HG03520 (cell line): ENCODE results near the gene TLNRD1.

Source experiments
- ATAC-seq: cut with Tn5 transposase; IDR thresholded peaks from one replicate; pipeline ENCODE4 v1.9.1; 2021; ENCODE audit warnings: mild to moderate bottlenecking, moderate library complexity; ENCODE audit not compliant: unreplicated experiment

The TLNRD1 gene

DNA sequence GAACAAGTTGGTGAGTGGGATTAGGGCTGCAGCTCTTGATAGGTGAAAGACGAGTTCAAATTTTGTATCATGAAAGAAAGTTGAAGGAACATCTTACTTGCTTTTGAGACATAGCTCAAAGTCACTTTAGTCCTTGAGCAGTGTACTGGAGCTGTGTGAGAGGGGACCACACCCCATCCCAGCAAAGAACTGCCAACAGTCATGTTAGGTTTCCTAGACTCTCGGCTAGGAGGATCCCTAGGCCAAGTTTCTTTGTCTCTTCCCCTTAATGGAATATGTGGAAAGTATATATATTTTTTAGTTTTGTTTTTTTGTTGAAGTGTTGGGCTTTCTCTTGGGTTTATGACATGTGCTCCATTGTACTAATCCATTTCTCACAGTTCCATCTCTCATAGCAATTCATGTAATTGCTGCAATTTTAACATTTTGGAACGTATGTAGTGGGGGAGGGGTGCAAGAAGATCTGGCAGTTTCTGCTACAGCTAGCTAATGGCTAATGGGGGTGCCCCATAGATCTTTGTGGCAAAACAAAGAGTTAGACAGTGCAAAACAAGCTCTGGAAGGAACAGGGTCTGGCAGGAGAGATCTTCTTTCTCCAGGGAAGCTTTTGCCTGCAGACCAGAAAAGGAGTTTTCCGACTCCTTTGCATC lies 25.1 kb downstream of the TLNRD1 start:
- no peak for ATAC-seq

DNA sequence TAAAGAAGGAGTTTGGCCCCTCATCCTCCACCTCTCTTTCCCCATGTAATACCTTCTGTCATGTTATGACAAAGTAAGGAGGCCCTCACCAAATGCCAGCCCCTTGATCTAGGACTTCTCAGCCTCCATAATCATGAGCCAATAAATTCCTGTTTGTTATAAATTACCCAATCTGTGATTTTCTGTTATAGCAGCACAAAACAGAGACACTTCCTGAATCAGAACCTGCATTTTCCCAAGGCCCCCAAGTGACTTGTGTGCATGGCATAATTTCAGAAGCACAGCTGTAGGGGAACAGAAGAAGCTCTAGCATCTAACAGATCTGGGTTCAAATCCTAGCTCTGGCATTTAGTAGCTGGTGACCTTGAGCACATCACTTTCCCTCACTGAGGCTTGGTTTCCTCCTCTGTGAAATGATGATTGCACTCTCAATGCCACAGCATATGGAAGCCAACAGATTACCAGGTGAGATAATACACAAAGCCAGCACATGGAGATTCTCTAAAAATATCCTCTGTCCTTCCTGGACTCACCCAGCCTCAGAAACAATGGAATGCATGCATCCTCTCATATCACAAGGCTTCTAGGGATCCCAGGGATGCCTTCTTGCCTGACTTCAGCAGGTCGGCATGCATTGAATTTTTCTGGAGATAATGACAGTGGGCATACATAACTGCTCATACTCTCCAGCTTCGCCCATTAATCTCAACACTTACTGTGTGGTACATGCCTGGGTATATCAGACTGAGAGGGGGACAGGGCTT lies 26.3 kb downstream of the TLNRD1 start:
- no peak for ATAC-seq

DNA sequence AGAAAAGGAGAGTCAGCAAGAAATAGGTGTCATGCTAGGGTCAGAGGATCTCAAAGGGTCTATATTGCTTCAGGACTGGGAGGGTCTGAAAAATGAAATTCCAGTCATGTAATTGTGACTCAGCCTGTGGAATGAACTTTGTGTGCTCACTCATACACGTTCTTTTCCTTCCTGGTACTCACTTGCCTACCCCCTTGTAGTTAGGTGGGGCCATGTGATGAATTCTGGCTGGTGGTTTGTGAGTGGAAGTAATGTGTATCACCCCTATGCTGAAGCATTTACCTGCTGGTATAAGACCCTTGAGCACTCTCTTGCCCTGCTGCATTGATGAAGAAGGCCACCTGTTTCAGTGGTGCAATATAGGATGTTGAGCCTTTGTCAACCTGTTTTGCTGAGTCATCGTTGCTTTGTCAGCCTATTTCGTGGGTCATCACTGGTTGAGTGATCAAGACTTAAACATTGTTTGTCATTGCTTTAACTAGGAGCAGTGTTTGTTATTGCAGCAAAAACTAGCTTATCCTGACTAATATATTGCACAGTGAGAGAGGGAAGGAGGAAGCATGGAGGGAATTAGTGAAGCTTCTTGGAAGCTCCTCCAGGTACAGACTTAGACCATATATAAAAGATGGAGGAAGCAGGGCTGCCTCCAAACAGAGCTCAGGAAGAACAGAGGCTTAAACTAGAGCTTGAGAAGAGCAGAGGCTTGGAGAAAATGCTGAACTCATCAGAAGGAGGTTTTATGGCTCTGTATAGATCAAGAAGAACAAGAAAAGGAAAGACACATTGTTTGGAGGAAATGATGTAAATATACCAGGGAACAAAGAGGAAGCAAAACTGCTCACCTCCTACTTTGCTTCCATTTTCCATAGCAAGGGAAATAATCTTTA lies 28.9 kb downstream of the TLNRD1 start:
- no peak for ATAC-seq

DNA sequence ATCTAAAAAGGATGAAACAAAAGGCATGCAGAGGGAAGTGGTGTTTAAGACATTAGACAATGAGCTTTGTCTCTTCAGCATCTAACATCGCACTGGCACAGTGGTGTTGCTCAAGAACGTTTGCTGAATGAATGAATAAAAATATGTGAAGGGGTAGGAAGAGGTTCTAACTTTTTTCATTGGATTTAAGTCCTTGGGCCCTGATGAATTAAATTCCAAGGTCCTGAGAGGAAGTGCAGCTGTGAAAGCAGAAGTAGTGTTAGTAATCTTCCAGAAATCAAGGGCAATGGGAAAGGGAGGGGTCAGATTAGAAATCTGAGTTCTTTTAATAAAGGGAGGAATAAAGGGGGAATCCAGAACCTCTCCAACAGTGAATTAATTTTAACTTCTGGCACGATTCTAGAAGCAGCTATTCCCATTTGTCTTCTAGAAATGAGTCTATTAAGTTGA lies 29.6 kb downstream of the TLNRD1 start:
- ATAC-seq, result no peak

DNA sequence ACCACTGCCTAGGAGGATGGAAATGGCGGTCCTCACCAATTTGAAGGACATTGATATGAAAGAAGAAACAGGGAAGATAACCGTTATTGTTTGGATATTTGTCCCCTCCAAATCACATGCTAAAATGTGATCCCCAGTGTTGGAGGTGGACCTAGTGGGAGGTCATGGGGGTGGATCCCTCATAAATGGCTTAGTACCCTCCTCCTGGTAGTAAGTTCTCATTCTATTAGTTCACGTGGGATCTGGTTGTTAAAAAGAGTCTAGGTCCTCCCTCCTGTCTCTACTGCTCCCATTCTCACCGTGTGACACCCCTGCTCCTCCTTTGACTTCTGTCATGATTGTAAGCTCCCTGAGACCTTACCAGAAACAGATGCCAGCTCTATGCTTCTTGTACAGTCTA lies 30.5 kb downstream of the TLNRD1 start:
- no peak for ATAC-seq

DNA sequence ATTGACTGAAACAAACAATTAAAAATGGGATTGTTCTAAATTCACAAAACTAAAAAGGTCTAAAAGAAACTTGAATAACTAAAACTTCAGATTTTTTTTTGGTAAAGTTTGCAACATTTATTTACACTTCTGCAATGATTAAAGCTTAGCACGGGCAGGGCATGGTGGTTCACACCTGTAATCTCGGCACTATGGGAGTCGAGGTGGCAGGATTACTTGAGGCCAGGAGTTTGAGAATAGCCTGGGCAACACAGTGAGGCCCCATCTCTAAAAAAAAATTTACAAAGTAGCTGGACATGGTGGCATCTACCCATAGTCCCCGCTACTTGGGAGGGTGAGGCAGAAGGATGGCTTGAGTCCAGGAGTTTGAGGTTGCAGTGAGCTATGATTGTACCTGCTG lies 31.6 kb downstream of the TLNRD1 start:
- no peak for ATAC-seq

DNA sequence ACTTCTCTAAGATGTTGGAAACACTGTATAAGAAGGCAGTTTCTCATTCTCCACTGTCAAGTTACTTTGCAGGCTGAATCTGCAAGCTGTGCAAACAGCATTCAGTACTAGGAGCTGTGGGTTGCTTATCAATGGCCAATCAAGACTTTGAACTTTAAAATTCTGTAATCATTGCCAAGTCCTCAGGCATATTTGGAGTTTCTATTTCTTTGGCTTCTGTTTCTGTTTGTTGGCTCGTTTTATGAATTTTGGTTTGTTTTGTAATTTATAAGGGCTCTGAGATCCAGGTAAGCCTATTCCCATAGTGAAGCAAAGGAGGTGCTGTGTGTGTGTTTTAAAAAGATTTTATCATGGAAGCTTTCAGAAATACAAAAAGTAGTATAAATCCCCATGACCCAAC lies 32.1 kb downstream of the TLNRD1 start:
- no peak for ATAC-seq

DNA sequence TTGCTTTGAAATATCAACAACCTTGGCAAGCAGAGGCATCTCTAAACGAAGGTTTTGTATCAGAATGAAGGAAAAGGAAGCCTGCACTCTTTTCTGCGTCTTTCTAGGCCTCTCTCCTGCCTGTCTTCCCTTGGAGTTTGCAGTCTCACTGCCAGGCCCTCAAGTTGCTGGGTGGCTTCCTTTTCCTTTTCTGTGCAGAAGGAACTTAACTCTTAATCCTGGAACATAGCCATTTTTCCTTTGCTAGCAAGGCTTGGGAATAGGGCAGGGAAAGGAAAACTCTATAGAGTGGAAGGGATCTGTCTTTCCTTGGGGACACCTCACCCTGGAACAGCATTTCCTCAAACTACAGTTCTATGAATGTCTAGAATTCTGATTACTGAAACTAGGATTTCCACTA lies 32.8 kb downstream of the TLNRD1 start:
- ATAC-seq, result no peak

DNA sequence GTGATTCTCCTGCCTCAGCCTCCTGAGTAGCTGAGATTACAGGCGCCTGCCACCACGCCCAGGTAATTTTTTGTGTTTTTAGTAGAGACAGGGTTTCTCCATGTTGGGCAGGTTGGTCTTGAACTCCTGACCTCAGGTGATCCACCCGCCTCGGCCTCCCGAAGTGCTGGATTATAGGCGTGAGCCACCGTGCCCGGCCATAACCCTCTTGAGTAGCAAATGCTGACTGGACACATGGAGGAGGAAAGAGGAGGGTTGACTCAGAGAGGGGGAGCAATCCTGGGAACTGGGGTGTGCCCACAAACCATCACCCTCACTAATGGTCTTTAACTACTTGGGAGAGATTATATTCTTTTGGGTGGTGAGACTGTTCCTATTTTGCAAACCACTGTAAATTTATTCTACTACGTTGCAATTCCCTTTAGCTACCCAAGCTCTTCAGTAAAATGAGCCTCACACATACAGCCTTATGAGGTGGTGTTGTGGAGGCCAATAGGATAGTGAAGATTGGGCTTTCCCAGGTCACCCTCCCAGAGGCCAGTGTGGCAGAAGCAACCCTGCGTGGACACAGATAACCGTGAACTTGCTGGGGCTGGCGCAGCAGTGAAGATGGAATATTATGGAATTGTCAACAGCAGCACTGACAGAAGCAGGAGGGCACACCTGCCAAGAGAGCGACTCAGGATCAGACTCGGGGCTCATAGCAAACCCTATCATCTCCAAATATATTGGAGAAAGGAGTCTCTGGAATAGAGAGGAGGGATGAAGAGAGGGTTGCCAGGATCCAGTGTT lies 37.4 kb downstream of the TLNRD1 start:
- no peak for ATAC-seq

DNA sequence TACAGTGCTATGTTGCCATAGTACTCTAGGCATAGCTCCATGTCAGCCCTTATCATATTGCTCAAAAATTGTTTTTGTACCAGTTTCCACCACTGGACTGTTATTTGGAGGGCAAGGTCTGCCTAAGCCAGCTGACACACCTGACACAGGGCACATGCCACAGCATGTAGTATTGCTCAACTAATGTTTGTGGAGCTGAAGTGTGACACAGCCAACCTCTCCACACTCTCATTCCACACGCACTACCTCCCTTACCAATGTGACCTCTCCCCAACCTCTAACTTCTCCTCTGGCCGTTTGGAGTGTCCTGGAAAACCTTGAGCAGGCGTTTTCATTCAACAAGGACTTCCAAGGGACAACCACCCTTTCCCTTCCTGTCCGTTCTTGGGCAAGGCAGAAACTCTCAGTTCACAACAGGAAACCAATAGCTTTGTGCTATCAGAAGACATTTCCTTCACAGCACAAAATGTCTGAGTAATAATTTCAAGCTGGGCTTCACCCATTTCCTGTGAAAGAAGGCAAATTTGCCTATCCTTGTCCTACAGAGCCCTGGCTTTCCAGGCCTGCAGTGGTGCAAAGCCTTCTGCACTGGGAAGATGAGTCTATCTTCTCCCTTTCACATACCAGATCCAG lies 38.4 kb downstream of the TLNRD1 start:
- ATAC-seq, result no peak

DNA sequence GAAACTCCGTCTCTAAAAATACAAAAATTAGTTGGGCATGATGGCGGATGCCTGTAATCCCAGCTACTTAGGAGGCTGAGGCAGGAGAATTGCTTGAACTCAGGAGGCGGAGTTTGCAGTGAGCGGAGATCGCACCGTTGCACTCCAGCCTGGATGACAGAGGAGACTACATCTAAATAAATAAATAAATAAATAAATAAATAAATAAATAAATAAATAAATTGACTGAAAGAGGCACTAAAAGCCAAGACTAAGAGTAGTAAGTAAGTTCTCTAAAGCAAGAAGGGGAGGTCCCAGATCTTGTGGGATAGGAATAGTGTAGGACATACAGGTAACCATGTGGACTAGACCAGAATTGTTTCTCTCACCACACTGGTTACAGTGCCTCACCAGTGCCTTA lies 40.0 kb downstream of the TLNRD1 start:
- ATAC-seq, result no peak

DNA sequence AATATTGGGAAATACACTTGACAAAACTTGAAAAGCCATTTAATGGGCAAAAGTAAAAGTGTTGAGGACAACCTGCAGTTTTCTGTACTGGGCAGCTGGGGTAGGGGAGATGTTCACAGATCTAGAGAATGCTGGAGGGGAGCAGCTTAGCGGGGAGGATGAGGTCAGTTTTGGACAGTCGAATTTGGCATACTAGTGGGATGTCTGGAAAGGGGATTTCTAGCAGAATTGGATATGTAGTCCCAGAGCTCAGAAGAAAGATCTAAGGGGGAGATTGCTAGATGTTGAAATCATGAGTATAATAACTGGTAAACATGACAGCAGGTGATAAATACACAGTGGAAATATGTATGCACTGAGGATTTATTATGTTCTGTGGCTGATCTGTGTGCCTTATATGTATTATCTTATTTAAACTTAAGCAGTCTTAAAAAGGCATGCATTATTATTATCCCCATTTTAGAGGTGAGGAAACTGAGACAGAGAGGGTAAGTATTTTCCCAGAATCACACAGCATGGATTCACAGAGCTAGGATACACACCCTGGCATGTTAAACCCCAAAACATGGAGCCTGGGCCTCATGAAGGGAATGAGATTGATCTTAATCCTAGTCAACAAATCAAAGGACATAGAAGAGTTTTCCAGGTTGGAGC lies 42.7 kb downstream of the TLNRD1 start:
- no peak for ATAC-seq

DNA sequence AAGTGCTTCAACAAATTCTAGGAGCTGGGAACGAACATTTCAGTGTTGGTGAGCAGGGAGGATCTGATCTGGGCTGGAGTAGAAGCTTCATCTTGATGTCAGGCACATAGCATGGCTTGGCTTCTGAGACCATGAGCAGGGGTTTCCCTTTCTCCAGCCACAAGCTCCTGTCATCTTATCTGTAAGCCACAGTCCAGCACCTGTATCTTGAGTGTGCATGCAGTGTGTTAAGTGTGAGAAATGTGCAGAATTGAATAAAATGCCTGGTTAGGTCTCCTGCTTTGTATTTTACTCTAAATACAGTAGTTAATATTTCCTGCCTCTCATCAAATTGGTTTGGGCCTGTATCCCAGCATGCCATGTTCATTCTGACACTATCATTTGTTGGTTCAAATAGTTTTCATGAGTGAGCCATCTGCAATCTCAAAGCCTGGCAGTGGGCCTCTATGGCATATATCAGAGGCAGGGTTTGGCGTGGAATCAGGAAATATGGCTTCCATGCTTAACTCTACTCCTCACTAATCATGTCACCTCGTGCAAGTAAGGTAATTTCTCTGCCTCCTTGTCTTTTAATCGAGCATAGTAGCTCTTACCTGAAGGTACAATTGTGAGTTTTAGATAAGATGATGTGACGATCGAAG lies 43.3 kb downstream of the TLNRD1 start:
- ATAC-seq, result no peak

DNA sequence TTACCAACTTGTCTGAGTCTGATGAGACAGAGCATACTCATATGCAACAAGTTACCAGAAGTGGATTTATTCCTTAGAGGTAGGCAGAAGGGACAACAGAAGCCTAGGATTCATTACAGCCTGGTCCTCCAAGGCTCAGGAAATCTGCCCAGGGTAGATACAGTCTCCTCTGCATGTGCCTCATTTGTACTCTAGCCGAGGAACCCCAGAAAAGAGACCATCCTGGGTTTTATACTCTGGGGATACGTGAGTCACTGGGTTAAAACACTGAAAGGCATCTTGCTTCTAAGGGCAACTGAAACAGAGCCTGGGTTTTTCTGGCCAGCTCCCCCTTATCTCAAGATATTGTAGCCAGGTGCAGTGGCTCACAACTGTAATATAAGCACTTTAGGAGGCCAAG lies 45.6 kb downstream of the TLNRD1 start:
- ATAC-seq, result no peak

DNA sequence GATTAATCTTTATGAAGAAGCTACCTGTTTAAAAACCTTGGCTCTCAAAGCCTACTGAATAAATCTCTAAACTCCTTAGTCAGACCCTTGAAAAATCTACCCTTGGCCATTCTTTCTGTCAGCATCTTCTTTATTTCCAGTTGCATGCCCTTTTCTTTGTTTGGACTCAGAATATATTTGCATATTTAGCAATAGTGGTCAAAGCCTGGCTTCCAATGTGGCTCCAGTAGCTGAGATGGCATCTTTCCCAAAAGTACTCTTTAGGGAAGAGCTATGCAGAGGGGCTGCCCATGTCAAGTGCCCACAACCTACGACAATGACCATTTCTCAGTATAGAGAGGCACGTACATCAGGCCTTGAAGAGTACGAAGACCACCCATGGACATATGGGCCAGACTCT lies 47.2 kb downstream of the TLNRD1 start:
- no peak for ATAC-seq

DNA sequence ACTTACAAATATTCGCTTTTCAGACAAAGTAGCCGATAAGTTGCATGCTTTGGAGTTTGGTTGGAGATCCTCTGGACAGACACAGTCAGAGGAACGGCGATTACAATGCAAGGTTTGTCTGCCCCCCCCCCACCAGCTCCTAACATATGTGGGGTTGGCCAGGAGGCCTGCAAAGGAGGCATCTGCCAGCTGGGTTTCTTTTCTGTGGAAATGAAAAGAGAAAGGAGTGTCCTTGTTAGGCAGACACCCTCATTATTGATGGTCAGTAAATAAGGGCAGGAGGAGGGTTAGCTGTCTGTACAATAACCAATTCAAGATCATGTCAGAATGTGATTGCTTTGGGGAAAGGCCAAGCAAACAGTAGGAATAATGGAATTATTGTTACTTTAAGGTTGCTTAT lies 49.1 kb downstream of the TLNRD1 start:
- ATAC-seq, result no peak

DNA sequence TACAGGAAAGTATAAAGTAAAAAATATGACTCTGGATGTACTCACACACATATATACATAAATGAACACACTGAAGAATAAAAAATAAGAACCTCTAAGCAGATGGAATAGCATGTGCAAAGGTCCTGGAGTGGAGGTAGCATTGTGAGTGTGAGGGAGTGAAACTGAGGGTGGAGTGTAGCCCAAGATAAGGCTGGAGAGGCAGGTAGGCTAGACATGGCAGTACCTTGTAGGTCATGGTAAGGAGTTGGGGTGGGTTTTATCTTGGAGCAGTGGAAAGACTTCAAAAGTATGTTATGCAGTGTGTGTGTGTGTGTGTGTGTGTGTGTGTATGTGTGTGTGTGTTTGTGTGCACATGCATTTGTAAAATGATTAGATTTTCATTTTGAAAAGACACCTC lies 49.5 kb downstream of the TLNRD1 start:
- no peak for ATAC-seq

DNA sequence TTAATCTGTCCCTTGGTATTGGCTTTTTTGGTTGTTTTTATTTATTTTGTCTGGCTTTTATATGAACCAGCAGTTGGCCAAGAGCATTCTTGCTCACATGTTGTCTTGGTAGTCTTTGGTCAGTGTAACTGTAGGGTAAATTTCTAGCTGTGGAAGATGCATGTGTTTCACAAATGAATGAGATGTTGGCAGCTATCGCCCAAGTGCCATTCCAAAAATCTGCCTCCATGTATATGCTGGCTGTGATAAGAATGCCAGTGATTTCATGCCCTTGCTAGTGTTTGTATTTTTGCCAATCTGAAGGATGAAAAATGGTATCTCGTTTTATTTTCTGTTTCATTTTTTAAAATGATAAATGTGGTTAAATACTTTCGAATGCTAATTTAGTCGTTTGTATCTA lies 50.1 kb downstream of the TLNRD1 start:
- no peak for ATAC-seq

DNA sequence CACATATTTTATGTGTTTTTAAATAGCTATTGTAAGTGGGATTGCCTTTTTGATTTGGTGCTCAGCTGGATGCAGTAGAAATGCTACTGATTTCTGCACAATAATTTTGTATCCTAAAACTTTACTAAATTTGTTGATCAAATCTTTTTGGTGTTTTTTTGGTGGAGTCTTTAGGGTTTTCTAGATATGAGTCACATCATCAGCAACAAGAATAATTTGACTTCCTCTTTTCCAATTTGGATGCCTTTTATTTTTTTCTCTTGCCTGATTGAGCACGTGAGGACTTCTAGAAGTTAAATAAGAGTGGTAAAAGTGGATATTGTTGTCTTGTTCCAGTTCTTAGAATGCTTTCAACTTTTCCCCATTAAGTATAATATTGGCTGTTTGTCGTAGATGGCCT lies 51.3 kb downstream of the TLNRD1 start:
- ATAC-seq, result no peak
